ENCODE results near the gene SCGB1A1.

SCGB1A1 gene

GRCh38 chr11:62421996-62422395, 3.2 kb downstream of the SCGB1A1 start:
- no peak for DNase-seq (ENCODE audit: low spot score)

- DNase-seq (ENCODE audit: low spot score), result no peak
Measured at GRCh38 chr11:62423012-62423411, 4.2 kb downstream of the SCGB1A1 start.

DNA sequence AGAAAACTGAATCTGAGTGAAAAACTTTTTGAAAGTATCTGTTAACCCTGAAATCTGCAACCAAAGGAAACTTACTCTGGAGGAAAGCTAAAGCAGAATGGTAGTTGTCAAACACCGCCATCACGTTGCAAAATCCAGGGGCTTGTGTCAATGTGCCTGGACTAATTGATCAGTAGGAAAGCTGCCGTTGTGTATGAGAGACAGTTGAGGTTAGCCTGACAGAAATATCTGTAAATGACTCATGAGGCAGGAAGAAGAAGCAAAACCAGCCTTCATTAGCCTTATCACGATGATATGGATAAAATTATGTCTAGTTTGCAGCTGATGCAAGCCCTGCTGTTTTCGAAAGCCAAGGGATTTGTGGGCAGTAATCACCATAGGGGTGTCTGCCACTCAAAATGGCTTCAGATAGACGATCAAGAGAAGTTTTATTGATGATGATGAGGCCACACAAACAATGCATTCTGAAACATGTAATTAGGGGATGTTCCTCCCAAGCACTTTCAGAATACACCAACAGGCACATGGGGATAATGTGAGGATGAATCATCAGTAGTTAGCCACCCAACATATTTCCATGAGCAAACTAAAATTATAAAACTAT, 8.9 kb downstream of the SCGB1A1 start:
- DNase-seq (ENCODE audit: low spot score), result no peak

DNA sequence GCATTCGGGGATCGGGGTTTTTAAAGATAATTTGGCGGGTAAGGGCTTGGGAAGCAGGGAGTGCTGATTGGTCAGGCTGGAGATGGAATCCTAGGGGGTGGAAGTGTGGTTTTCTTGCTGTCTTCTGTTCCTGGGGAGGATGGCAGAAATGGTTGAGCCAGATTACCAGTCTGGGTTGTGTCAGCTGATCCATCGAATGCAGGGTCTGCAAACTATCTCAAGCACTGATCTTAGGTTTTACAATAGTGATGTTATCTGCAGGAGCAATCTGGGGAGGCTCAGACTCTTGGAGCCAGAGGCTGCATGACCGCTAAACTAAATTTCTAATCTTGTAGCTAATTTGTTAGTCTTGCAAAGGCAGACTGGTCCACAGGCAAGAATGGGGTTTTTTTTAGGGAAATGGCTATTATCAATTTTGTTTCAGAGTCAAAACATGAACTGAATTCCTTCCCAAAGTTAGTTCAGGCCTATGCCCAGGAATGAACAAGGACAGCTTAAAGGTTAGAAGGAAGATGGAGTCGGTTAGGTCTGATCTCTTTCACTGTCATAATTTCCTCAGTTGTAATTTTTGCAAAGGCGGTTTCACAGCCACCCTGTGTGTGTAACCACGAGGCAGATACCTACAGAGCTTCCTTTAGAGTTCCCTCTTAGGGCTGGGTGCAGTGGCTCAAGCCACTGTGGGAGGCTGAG, 10.2 kb downstream of the SCGB1A1 start:
- no peak for DNase-seq (ENCODE audit: low spot score)

DNA sequence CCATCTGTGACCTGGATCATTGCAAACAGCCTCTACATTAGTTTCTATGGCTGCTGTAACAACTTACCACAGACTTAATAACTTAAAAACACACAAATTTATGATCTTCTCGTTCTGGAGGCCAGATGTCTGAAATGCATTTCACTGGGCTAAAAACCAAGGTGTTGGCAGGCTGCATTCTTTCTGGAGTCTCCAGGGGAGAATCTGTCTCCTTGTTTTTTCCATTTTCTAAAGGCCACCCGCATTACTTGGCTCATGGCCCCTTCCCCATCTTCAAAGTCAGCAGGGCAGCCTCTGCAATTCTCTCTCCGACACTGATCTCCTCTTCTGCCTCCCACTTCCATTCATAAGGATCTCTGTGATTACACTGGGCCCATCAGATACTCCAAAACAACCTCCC, 11.6 kb downstream of the SCGB1A1 start:
- no peak for DNase-seq (ENCODE audit: low spot score)

GRCh38 chr11:62431171-62431901, 12.5 kb downstream of the SCGB1A1 start:
- DNase-seq (ENCODE audit: low spot score), result no peak

- no peak for DNase-seq (ENCODE audit: low spot score)
Measured at GRCh38 chr11:62432695-62433094, 13.9 kb downstream of the SCGB1A1 start.

DNA sequence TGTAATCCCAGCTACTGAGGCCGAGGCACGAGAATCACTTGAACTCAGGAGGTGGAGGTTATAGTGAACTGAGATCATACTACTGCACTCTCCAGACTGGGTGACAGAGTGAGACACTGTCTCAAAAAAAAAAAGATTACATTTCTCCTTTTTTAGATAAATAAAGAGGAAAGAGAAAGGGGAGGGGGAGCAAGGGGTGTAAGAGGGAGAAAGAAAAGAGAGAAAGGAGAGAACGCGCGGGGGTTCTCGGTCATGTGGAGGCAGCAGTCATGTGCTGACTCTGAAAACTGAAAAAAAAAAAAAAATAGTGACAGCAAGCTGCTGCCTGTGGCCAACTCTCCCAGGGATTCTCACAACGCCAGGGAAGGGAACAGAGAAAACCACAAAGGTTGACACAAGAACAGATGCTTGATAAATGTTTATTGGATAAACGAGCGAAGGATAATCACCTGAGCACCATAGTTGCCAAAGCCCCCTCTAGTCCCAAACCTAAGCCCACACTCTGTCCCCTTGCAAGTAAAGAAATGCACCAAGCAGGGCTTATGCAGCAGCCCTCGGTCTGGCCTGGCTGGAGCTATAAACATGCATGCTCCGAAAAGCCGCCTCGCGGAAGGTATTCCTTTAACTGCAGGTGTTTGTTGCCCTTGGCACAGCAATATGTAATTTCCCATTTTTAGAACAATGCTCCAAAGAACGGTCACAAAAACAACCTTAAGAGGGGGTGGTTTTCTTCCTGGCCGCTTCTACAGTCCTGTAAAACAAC, 14.5 kb downstream of the SCGB1A1 start:
- no peak for DNase-seq (ENCODE audit: low spot score)

DNA sequence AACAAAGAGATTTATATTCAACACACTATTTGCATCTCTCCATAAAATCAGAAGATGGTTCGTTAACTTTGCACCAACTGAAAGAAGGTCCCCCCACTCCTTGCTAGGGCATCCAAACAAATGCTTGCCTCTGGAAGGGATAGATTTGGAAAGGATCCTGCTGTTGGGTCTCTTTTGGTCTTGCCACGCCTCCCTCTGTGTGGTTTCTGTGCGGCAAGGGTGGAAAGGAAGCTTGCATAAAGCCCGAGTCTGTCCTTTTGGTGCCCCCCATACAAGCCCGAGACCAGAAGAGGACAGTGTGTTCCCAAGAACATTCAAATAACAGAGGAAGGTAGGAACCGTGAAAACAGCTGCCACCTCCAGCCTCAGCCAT, 15.1 kb downstream of the SCGB1A1 start:
- no peak for DNase-seq (ENCODE audit: low spot score)

- peak; percentile 82 for DNase-seq (ENCODE audit: low spot score)
Measured at GRCh38 chr11:62435846-62436660, 17.2 kb downstream of the SCGB1A1 start.

GRCh38 chr11:62437616-62438015, 18.8 kb downstream of the SCGB1A1 start:
- DNase-seq (ENCODE audit: low spot score), result no peak

DNA sequence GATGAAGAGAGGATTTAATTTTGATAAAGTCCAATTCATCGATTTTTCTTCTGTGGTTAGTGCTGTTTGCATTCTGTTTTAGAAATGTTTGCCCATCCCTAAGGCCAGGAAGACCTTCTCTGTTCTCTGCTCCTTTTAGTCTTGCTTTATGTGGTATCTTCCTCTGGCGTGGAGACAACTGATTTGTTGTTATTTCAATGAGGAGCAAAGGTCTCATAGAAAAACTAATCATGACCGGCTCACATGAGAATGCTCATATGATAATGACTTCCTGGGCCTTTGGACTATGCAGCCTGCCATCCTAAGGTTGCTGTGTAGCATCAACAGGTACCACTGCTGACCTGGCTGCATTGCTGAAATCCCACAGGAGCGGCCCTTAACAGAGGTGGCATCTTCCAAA, 19.8 kb downstream of the SCGB1A1 start:
- DNase-seq (ENCODE audit: low spot score), result no peak

DNA sequence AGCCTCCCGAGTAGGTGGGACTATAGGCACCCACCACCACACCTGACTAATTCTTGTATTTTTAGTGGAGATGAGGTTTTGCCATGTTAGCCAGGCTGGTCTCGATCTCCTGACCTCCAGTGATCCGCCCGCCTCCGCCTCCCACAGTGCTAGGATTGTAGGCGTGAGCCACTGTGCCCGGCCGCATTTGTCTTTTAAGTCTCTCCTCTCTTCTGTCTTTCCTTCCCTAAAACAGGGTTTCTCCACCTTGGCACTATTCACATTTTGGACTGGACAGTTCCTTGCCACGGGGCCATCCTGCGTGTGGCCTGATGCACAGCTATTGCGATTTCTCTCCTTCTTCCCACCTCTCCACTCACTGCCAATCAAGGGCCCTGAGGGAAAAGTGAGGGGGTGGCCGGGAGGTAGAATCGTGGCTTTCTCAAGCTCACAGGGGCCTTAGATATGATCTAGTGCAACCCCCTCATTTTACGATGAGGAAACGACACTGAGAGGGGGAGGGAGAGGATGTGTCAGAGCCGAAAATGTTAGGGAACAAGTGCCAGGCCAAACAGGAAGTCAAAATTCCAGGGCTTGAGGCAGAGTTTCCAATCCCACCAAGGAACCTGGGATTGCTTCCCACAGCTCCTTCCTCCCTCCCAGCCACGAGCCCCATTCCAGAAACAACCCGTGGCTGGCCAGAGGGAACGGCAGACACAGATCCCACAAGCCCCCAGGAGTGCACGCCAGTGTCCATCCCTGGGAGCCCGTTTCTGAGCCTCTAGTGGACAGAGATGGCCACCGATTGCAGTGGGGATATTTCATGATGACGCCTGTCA, 21.2 kb downstream of the SCGB1A1 start:
- DNase-seq (ENCODE audit: low spot score), result no peak

- DNase-seq (ENCODE audit: low spot score), result peak; percentile 59
Measured at GRCh38 chr11:62443390-62444235, 24.8 kb downstream of the SCGB1A1 start.

- peak; percentile 87 for DNase-seq (ENCODE audit: low spot score)
Measured at GRCh38 chr11:62444236-62444833, 25.5 kb downstream of the SCGB1A1 start.

DNA sequence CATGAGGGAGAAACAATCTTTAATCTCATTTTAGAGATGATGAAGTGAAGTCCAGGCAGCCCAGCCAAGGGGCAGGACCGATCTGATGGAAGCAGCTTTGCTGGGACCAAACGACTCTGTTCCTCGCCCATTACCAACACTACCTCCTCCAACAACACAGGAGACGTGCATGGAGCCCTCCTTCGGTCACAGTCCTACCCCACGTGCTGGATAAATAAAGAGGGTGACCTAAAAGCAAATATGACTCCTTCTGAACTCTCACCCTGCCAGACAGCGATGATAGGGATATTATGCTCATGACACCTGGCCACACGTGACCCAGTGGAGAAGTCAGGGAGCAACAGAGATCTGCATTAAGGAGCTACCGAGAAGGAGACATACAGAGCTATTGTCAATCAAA, 26.0 kb downstream of the SCGB1A1 start:
- no peak for DNase-seq (ENCODE audit: low spot score)

- DNase-seq (ENCODE audit: low spot score), result no peak
Measured at GRCh38 chr11:62445314-62445740, 26.5 kb downstream of the SCGB1A1 start.

DNA sequence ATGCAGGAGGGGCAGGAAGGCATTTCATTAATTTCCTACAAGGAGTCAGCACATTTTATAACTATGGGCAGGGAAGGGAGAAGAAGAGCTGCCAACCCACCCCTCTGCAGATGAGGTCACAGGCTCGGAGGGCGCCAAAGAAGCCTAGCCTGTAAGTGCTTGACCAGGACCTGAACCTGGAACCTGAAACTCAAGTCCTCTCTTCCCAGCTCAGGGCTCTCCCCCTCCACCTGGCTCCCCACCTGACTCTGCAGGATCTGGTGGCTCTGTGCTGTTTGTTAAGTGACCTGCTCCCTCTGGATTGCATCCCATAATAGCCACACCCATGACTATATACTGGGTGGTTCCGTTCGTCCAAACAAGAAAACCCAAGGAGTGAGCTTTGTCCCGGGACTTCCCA, 27.3 kb downstream of the SCGB1A1 start:
- no peak for DNase-seq (ENCODE audit: low spot score)

DNA sequence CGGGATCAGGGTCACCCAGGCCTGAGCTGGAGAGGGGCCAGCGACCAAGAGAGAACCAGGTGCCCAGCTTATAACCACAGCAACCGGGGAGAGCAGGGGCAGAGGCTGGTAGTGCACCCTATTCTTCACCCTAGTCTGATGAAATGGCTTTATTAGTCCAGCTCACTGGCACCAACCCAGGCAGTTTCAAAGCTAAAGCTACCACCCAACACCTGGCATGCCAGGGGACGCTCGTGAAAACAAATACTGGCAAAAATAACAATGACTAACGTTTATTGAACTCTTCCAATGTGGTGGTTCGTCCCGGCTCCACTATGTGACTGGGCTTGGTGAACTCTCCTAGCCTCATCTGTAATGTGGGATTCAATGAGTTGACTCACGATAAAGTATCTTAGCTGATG, 30.6 kb downstream of the SCGB1A1 start:
- no peak for DNase-seq (ENCODE audit: low spot score)
